TTC549 (cell line): ENCODE data around the gene TGIF2LY.
"Not testable (repeated sequence)": the region's sequence is repeated elsewhere in the genome, so short reads cannot be mapped to it uniquely, and the experiment has no call there.

Experiments
- FAIRE-seq: peaks from 2 replicates; lab custom pipeline; 2012; peaks lifted over from hg19 to GRCh38; lab: Jason Lieb, UNC

Gene TGIF2LY

GRCh38 chrY:3578767-3579166 is at the start of gene TGIF2LY:
Gene TGIF2LY, plus strand, starts transcription at chrY:3579067. Its CDS starts 178 bp downstream, at chrY:3579245.
- FAIRE-seq: not testable (repeated sequence)
